GM20000 (cell line): ENCODE data around the gene MYO15A.

Source experiments
- DNase-seq: peaks from one replicate; pipeline ENCODE4 v3.0.0; 2012; ENCODE audit warnings: low spot score
- TF ChIP-seq, protein P1 (sequence below): IDR thresholded peaks from 2 replicates; pipeline ENCODE4 v1.5.1; 2012; ENCODE audit warnings: mild to moderate bottlenecking, control low read depth; ENCODE audit errors: extremely low read depth, missing control alignments

Gene MYO15A

DNA sequence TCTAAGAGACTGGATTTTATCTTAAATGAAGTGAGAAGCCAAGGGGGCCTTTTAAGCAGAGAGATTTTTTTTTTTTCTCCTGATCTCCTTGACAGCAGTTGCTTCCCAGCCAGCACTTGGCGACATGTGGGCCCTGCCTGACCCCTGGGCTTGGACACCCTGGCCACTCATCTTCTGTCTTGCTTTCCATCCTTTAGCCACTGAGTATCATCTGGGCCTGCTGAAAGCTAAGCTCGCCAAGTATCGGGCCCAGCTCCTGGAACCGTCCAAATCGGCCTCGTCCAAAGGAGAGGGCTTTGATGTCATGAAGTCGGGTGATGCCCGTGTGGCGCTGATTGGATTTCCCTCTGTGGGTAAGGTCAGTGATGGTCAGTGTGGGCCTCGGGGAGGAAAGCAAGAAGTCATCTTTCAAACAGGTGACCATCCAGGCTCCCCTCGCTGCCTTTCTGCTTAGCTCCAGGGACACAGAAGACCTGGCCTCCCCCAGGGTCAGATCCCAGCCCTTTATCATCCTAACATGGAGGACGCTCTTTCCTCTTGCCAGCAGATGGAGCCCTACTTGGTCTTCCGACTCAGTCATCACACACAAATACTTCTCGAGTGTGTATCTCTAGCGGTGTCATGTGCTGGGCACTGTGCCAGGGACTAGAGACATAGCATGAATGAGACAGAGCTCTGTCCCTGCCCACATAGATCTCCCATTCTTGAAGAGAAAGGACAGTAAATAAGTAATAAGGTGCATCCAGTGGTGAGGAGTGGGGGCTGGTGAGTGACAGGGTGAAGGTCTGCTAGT is 14.7 kb upstream of the MYO15A start:
- TF ChIP-seq, protein P1, sequence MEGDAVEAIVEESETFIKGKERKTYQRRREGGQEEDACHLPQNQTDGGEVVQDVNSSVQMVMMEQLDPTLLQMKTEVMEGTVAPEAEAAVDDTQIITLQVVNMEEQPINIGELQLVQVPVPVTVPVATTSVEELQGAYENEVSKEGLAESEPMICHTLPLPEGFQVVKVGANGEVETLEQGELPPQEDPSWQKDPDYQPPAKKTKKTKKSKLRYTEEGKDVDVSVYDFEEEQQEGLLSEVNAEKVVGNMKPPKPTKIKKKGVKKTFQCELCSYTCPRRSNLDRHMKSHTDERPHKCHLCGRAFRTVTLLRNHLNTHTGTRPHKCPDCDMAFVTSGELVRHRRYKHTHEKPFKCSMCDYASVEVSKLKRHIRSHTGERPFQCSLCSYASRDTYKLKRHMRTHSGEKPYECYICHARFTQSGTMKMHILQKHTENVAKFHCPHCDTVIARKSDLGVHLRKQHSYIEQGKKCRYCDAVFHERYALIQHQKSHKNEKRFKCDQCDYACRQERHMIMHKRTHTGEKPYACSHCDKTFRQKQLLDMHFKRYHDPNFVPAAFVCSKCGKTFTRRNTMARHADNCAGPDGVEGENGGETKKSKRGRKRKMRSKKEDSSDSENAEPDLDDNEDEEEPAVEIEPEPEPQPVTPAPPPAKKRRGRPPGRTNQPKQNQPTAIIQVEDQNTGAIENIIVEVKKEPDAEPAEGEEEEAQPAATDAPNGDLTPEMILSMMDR = no peak

DNA sequence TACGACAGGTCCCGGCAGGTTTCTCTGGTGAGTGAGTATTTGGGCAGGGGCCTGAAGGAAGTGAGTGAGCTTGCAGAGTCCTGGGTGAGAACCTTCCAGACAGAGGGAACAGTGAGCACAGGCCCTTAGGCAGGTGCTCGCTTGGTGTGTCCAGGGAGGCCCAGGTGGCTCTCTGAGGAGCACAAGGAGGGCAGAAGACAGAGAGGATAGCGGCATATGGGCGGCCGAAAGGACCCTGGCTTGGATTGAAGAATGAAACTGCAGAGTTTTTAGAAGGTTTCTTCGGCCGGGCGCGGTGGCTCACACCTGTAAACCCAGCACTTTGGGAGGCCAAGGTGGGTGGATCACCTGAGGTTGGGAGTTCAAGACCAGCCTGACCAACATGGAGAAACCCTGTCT is 14.1 kb upstream of the MYO15A start:
- TF ChIP-seq, protein P1 = no peak
- no peak for DNase-seq

More for the DNA sequence above, 14.7 kb upstream of the MYO15A start:
- DNase-seq = no peak

DNA sequence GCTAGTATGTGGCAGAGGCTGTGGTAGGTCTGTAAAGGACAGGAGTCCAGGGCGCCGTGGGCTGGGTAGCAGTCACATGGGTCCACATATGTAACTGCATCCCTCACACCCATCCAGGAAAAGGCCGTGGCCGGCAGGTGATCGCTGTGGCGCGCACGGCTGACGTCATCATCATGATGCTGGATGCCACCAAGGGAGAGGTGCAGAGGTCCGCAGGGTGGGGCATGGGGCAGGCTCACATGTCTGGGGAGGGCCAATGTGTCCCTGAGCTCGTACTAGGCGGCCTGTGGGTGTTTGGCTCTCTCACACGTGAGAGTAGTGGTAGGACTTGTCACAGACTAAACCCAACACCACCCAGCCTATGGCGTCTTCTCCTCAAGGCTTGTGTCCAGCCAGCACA is 9.0 kb upstream of the MYO15A start:
- TF ChIP-seq, protein P1 = no peak

DNA sequence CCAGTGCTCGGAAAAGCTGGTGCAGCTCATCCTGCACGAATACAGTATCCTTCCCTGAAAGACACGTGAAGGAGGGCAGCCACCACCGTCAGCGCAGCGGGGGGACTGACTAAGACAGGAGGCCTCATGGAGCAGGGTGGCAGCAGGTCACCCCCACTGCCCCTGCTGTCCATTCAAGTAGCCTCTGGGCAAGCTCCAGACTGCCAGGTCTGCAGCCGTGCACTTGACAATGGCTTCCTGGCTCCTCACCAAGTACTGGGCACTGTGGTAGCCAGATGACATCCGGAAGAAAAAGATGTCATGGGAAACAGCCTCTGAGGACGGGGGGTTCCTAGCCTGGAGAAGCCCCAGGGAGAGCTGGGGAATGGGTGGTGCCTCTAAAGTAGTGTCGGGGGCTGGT is 7.9 kb upstream of the MYO15A start:
- no peak for DNase-seq
- TF ChIP-seq, protein P1 = no peak

More for the DNA sequence above, 9.0 kb upstream of the MYO15A start:
- no peak for DNase-seq

DNA sequence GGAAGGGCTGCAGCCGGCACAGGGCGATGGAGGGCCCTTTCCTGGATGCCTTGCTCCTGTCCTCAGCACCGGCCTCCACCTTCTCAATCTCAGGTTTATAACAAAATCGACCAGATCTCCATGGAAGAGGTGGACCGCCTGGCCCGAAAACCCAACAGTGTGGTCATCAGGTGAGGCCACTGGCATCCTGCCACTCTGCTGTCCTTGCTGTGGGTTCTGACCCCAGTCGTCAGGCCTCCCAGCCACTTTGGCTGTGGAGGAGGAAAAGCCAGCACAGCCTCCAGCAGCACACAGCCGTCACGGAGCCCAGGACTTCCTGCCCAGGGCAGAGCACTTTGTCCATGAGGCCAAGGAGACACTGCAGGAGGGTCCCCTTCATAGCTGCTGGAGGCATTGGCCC is 6.7 kb upstream of the MYO15A start:
- DNase-seq = no peak
- TF ChIP-seq, protein P1 = no peak

DNA sequence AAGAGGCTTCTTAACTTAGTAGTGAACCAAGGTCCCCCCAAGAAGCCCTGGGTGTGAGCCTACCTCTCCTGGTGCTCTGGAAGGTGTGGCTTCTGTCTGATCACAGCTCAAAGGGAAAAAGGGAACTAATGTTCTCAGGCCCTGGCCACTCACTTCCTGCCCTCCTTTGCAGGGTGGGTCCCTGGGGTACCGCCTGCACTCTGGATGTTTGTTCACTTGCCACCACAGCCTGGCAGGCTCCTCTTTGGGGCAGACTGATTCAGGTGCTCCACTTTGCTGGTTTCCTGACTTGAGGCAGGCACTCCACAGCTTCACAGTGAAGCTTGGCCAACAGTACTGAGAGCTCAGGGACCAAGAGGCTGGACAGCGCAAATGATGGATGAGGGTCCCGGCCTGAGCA is 5.9 kb upstream of the MYO15A start:
- TF ChIP-seq, protein P1 = no peak

DNA sequence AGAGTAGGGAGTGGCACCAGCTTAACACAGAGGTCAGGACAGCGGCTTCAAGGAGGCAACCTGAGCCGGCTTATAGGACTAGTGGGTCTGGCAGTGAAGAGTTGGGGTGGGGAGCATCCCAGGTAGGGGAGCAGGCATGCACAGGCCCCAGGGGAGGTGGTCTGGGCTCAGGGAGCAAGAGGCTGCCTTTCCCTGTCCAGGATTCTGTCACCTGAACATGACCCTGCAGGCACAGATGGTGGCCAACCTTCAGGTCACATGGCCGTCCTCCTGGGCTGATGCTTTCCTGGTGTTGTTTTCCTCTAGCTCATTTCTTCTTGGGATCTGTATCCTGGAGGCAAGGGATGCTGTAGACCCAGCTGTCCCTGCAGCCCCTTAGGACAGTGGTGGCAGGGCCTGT is 3.5 kb upstream of the MYO15A start:
- TF ChIP-seq, protein P1 = no peak
- no peak for DNase-seq

More for the DNA sequence above, 5.9 kb upstream of the MYO15A start:
- DNase-seq = no peak
